PC-9 (cell line): ENCODE results near the gene EPS8L3. TPM values are rescaled to one million over a fixed set of nuclear protein-coding genes. Genes with fewer than 3 reads are reported as not detected.

Experiments
- BruUV-seq: library from RNA; stranded (reverse); fragments of 400-500 nt; replicated peaks from 2 replicates; lab custom pipeline; 2021; lab: Mats Ljungman, UMichigan
- CTCF ChIA-PET: fragments of 300-600 bp; sonication (Branson Sonifier 250); formaldehyde crosslinking; loops from one replicate; lab custom pipeline; 2022; ENCODE audit warnings: antibody characterized with exemption; lab: Charles Lee
- POLR2A ChIA-PET: fragments of 300-600 bp; sonication (Branson Sonifier 250); formaldehyde crosslinking; loops from one replicate; lab custom pipeline; 2022; ENCODE audit warnings: antibody characterized with exemption; ENCODE audit not compliant: unreplicated experiment; lab: Charles Lee
- DNase-seq, 2 experiments: peaks; one replicate each; pipeline versions ENCODE4 v3.0.0 to v3.0.0-alpha.2; 2015 to 2022; ENCODE audit warnings: mixed read lengths in 1 of 2
- H2AFZ ChIP-seq: fragments of 200-600 bp; sonication (generic); 2 replicates; pipeline ENCODE4 v1.8.1; 2017; ENCODE audit warnings: antibody characterized with exemption
- H3F3A ChIP-seq: fragments of 200-600 bp; sonication (generic); 2 replicates; pipeline ENCODE4 v1.8.1; 2017; ENCODE audit warnings: antibody characterized with exemption, mild to moderate bottlenecking, low read depth; ENCODE audit not compliant: insufficient read depth
- H3K27ac ChIP-seq: fragments of 200-600 bp; sonication (generic); 2 replicates; pipeline ENCODE4 v1.6.1; 2016; ENCODE audit warnings: mixed run types
- H3K27me3 ChIP-seq: fragments of 200-600 bp; sonication (generic); 2 replicates; pipeline ENCODE4 v1.6.1; 2016; ENCODE audit warnings: low read depth, mixed run types; ENCODE audit not compliant: insufficient read depth
- H3K36me3 ChIP-seq: fragments of 200-600 bp; sonication (generic); 2 replicates; pipeline ENCODE4 v1.6.1; 2016; ENCODE audit warnings: low read depth, mixed run types
- H3K4me1 ChIP-seq: fragments of 200-600 bp; sonication (generic); replicated peaks from 2 replicates; pipeline ENCODE4 v1.6.1; 2016; ENCODE audit warnings: mixed run types; ENCODE audit not compliant: insufficient read depth
- H3K4me2 ChIP-seq: fragments of 200-600 bp; sonication (generic); 2 replicates; pipeline ENCODE4 v1.6.1; 2017; ENCODE audit warnings: mixed run types
- H3K4me3 ChIP-seq: fragments of 200-600 bp; sonication (generic); 2 replicates; pipeline ENCODE4 v1.6.1; 2016; ENCODE audit warnings: mixed run types
- H3K79me2 ChIP-seq: fragments of 200-600 bp; sonication (generic); 2 replicates; pipeline ENCODE4 v1.6.1; 2017; ENCODE audit warnings: low read depth, mixed run types
- H3K9me2 ChIP-seq: fragments of 200-600 bp; sonication (generic); 2 replicates; pipeline ENCODE4 v1.8.1; 2017; ENCODE audit warnings: mild to moderate bottlenecking; ENCODE audit not compliant: insufficient read depth
- H3K9me3 ChIP-seq: fragments of 200-600 bp; sonication (generic); 2 replicates; pipeline ENCODE4 v1.8.1; 2016; ENCODE audit warnings: low read depth; ENCODE audit not compliant: insufficient read depth
- H4K20me1 ChIP-seq: fragments of 200-600 bp; sonication (generic); 2 replicates; pipeline ENCODE4 v1.8.1; 2017; ENCODE audit not compliant: insufficient read depth
- EZH2 ChIP-seq: fragments of 200-600 bp; sonication (generic); IDR thresholded peaks from 2 replicates; pipeline ENCODE4 v1.8.0; 2017; ENCODE audit warnings: antibody characterized with exemption, low read depth
- intact Hi-C: fragments of 100-400 bp; cut with micrococcal nuclease; formaldehyde crosslinking; loops from one replicate; pipeline ENCODE4 v1.10.0; 2022; ENCODE audit not compliant: unreplicated experiment
- total RNA-seq: library from RNA; stranded (reverse); gene quantifications from 2 replicates; pipeline ENCODE4 v1.2.3, GENCODE V29; 2021
- TF ChIP-seq, protein P1 (sequence below): fragments of 200-600 bp; sonication (generic); conservative IDR thresholded peaks from 2 replicates; pipeline ENCODE4 v1.6.1; 2017; ENCODE audit warnings: mixed run types, antibody characterized with exemption, mild to moderate bottlenecking, moderate library complexity

Gene EPS8L3
- total RNA-seq, 1 experiment from 2014 or later: 1.2 TPM

- no TSS peak for BruUV-seq
- Histone ChIP-seq H3F3A (0 out of 2 replicates have a peak, but pooled peaks cover 8% of the 10 kb centered on the region), H3K4me1 (peaks cover 16% of the 10 kb centered on the region), H3K9me2 (no peaks in the 10 kb centered on the region), H3K36me3 (no peaks in the 10 kb centered on the region), H3K27me3 (no peaks in the 10 kb centered on the region), H3K4me3 (no peak overlapping the region), H3K9me3 (no peaks in the 10 kb centered on the region), H3K27ac (no peak overlapping the region), H4K20me1 (no peaks in the 10 kb centered on the region), H3K79me2 (no peaks in the 10 kb centered on the region), H3K4me2 (no peak overlapping the region), H2AFZ (no peak overlapping the region)
- intact Hi-C loops: no loop called here
- TF ChIP-seq, protein P1, sequence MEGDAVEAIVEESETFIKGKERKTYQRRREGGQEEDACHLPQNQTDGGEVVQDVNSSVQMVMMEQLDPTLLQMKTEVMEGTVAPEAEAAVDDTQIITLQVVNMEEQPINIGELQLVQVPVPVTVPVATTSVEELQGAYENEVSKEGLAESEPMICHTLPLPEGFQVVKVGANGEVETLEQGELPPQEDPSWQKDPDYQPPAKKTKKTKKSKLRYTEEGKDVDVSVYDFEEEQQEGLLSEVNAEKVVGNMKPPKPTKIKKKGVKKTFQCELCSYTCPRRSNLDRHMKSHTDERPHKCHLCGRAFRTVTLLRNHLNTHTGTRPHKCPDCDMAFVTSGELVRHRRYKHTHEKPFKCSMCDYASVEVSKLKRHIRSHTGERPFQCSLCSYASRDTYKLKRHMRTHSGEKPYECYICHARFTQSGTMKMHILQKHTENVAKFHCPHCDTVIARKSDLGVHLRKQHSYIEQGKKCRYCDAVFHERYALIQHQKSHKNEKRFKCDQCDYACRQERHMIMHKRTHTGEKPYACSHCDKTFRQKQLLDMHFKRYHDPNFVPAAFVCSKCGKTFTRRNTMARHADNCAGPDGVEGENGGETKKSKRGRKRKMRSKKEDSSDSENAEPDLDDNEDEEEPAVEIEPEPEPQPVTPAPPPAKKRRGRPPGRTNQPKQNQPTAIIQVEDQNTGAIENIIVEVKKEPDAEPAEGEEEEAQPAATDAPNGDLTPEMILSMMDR: no peak
- no peak for TF ChIP-seq EZH2
- DNase-seq: no peak
- ChIA-PET POLR2A (no interaction called here), CTCF (no interaction called here)
Observed at GRCh38 chr1:109762039-109762585, 1.6 kb downstream of the EPS8L3 start.

GRCh38 chr1:109761227-109762038, 2.3 kb downstream of the EPS8L3 start:
- Histone ChIP-seq H2AFZ (no peak overlapping the region), H3K4me3 (no peak overlapping the region), H3K9me3 (no peaks in the 10 kb centered on the region), H3K27ac (no peak overlapping the region), H4K20me1 (no peaks in the 10 kb centered on the region), H3K36me3 (no peaks in the 10 kb centered on the region), H3K4me1 (peaks cover 16% of the 10 kb centered on the region), H3K4me2 (no peak overlapping the region), H3K9me2 (no peaks in the 10 kb centered on the region), H3F3A (0 out of 2 replicates have a peak, but pooled peaks cover 8% of the 10 kb centered on the region), H3K27me3 (no peaks in the 10 kb centered on the region), H3K79me2 (no peaks in the 10 kb centered on the region)
- DNase-seq: no peak
- no TSS peak for BruUV-seq
- no peak for TF ChIP-seq EZH2
- TF ChIP-seq, protein P1: no peak
- CTCF ChIA-PET: no interaction called here
- intact Hi-C loops: no loop called here
- POLR2A ChIA-PET: no interaction called here

DNA sequence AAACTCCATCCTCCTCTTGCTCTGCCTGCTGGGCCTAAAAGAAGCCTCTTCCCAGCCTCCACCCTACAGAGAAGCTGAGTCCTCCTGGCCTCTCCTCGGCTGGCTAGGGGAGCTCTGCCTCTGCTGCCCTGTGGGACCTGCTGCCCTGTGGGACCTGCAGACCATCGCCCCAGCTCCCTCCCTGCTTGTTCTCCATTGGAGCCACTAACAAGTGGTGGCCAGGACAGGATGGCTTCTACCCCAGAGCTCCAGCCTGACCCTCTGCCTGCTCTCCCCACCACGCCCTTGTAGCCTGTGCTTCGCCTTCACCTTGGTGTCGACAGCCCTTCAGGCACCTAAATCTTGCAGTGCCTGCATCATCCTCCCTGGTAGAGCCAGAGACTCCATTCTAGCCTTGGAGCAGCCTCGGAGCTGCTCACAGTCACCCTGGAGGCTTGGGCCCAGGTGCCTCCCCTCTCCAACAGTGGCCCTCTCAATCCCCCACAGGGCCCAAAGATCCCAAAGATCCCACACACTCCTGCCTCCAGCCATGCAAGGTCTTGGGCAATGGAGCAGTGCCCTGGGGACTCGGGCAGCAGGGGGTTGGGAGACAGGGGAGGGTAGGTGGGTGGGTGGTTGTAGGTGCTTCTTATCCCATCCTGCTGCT, 3.0 kb downstream of the EPS8L3 start:
- Histone ChIP-seq H3K4me2 (no peak overlapping the region), H3K9me2 (no peaks in the 10 kb centered on the region), H3K9me3 (no peaks in the 10 kb centered on the region), H3K27me3 (no peaks in the 10 kb centered on the region), H3K36me3 (no peaks in the 10 kb centered on the region), H4K20me1 (no peaks in the 10 kb centered on the region), H3K4me3 (no peak overlapping the region), H3F3A (0 out of 2 replicates have a peak, but pooled peaks cover 8% of the 10 kb centered on the region), H3K27ac (no peak overlapping the region), H3K79me2 (no peaks in the 10 kb centered on the region), H2AFZ (no peak overlapping the region), H3K4me1 (peaks cover 16% of the 10 kb centered on the region)
- CTCF ChIA-PET: no interaction called here
- DNase-seq: no peak
- no TSS peak for BruUV-seq
- TF ChIP-seq, protein P1: no peak
- no peak for TF ChIP-seq EZH2
- POLR2A ChIA-PET: no interaction called here
- intact Hi-C loops: no loop called here
